ENCODE results near the gene SCGB1A1. TPM values are rescaled to one million over a fixed set of nuclear protein-coding genes. Genes with fewer than 3 reads are reported as not detected.

SCGB1A1 gene
- total and polyA plus RNA-seq, 2 of the 13 experiments (the other 11 are each of a cell fraction or from before 2014, with no cell fraction given), result not detected

GRCh38 chr11:62432695-62433094 is 13.9 kb downstream of the SCGB1A1 start (continued):
- no peak for TF ChIP-seq NFAT5 (CRISPR knock-in tag; IDR thresholded peaks at IDR 0.05)
- no peak for TF ChIP-seq BORCS8-MEF2B (CRISPR knock-in tag; IDR thresholded peaks at IDR 0.05)
- peak; percentile 93 for TF ChIP-seq SALL1 (CRISPR knock-in tag; IDR thresholded peaks at IDR 0.05)
- no peak for TF ChIP-seq ZNF446 (CRISPR knock-in tag; IDR thresholded peaks at IDR 0.05)
- TF ChIP-seq CREBL2 (CRISPR knock-in tag; IDR thresholded peaks at IDR 0.05; ENCODE audit: borderline replicate concordance), result no peak
- TF ChIP-seq ZNF558 (CRISPR knock-in tag; IDR thresholded peaks at IDR 0.05; ENCODE audit: borderline replicate concordance), result 0 out of 2 replicates have a peak, but pooled peaks have one; percentile 46
- TF ChIP-seq SRSF4 (IDR thresholded peaks at IDR 0.05; ENCODE audit: low read depth, low read length, poor library complexity, severe bottlenecking), result no peak
- TF ChIP-seq PHF21A (CRISPR knock-in tag; IDR thresholded peaks at IDR 0.05), result peak; percentile 89
- TF ChIP-seq FOXC1 (CRISPR knock-in tag; IDR thresholded peaks at IDR 0.05; ENCODE audit: borderline replicate concordance), result no peak
- TF ChIP-seq NFE2 (CRISPR knock-in tag; IDR thresholded peaks at IDR 0.05), result no peak
- no peak for TF ChIP-seq ZEB1 (IDR thresholded peaks at IDR 0.05; ENCODE audit: insufficient replicate concordance, low read depth)
- no peak for TF ChIP-seq SOX13 (IDR thresholded peaks at IDR 0.05)
- peak in 1 of 2 experiments; percentile 65; a peak in 1 of 4 replicates for TF ChIP-seq SOX13 (CRISPR knock-in tag; conservative IDR thresholded peaks at IDR 0.05 in 1 of 2, IDR thresholded peaks at IDR 0.05 in 1 of 2)
- TF ChIP-seq KDM3A (CRISPR knock-in tag; IDR thresholded peaks at IDR 0.05; ENCODE audit: low read depth), result no peak
- no peak for TF ChIP-seq ZNF501 (CRISPR knock-in tag; IDR thresholded peaks at IDR 0.05)
- TF ChIP-seq GATAD2A (CRISPR knock-in tag; IDR thresholded peaks at IDR 0.05), result peak; percentile 95
- TF ChIP-seq MIER3 (CRISPR knock-in tag; IDR thresholded peaks at IDR 0.05; ENCODE audit: borderline replicate concordance), result peak; percentile 63; the same call in 1 of the 2 replicates
- no peak for TF ChIP-seq ZNF607 (CRISPR knock-in tag; IDR thresholded peaks at IDR 0.05; ENCODE audit: borderline replicate concordance)
- TF ChIP-seq ZNF263 (CRISPR knock-in tag; IDR thresholded peaks at IDR 0.05), result peak; percentile 77
- TF ChIP-seq RARG (CRISPR knock-in tag; IDR thresholded peaks at IDR 0.05; ENCODE audit: low read depth), result no peak
- peak; percentile 78; the same call in 1 of the 2 replicates for TF ChIP-seq HNF1B (CRISPR knock-in tag; IDR thresholded peaks at IDR 0.05)
- TF ChIP-seq ZGPAT (CRISPR knock-in tag; IDR thresholded peaks at IDR 0.05), result peak; percentile 59; the same call in 1 of the 2 replicates
- no peak for TF ChIP-seq TCF7L2 (IDR thresholded peaks at IDR 0.05; ENCODE audit: low read depth, low read length)
- no peak for TF ChIP-seq ZKSCAN1 (IDR thresholded peaks at IDR 0.05; ENCODE audit: low read length)
- TF ChIP-seq NFE2L2 (IDR thresholded peaks at IDR 0.05; ENCODE audit: low read length), result no peak
